Lower lobe of right lung (tissue), 2 donors: ENCODE results near the gene PXK. TPM values are rescaled to one million over a fixed set of nuclear protein-coding genes. Genes with fewer than 3 reads are reported as not detected.
A peak's percentile ranks its signal among the peaks of the same experiment; 100 is the strongest.

Experiments used
- ATAC-seq, 2 donors: fragments of 200-7000 bp; cut with Tn5 transposase; one replicate each; pipeline ENCODE4 v1.9.1; 2020 to 2022; ENCODE audit warnings: mild to moderate bottlenecking in 2 of 2, moderate library complexity in 2 of 2
- DNase-seq: peaks from one replicate; pipeline ENCODE4 v3.0.0-alpha.2; 2020
- H3K27ac ChIP-seq: fragments of 200-600 bp; one replicate; pipeline ENCODE4 v1.8.0; 2022
- H3K27me3 ChIP-seq: fragments of 200-600 bp; one replicate; pipeline ENCODE4 v1.8.0; 2022; ENCODE audit warnings: low read depth
- H3K36me3 ChIP-seq: fragments of 200-600 bp; one replicate; pipeline ENCODE4 v1.8.0; 2022; ENCODE audit warnings: mild to moderate bottlenecking
- H3K4me1 ChIP-seq: fragments of 200-600 bp; one replicate; pipeline ENCODE4 v1.8.0; 2022
- H3K4me3 ChIP-seq: fragments of 200-600 bp; one replicate; pipeline ENCODE4 v1.8.0; 2022; ENCODE audit warnings: mild to moderate bottlenecking
- H3K9me3 ChIP-seq: fragments of 200-600 bp; one replicate; pipeline ENCODE4 v1.8.0; 2022
- intact Hi-C: fragments of 100-400 bp; cut with DNase I; formaldehyde crosslinking; loops from one replicate; pipeline ENCODE4 v1.11.0; 2022
- total RNA-seq: library from RNA; stranded (reverse); fragmentation: NEBNext Ultra II Directional; extraction: Animal tissue kit (Norgen Biotek cat#: 25700); gene quantifications from one replicate; pipeline ENCODE4 v1.2.1, GENCODE V29; 2021
- TF ChIP-seq, protein P1 (sequence below): fragments of 200-600 bp; IDR thresholded peaks from one replicate; pipeline ENCODE4 v1.8.0; 2022; ENCODE audit warnings: antibody characterized with exemption, mild to moderate bottlenecking
- donor health status: DM: no; HTN: yes; CAD: no; lungs with severe emphysema.

PXK gene
- total RNA-seq, 1 donor from 2014 or later, result 23.7 TPM

DNA sequence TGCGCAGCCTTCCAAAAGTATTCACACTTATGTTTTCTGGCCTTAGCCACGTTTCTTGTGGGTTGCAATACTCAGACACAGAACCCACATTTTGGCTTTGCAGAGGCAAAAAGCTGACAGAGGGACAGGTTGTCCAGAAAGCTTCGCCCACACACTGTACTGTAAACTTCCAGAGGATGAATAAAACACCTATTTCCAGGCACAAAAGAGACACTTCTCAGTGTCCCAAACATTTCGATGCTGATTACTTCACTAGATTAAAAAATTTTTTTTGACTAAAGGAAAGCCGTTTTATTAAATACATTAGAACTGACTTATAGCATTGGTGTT is 131.2 kb downstream of the PXK start:
- DNase-seq (no peak), ATAC-seq (no peak)
- Histone ChIP-seq H3K36me3 (no peaks in the 10 kb centered on the region), H3K27me3 (no peaks in the 10 kb centered on the region), H3K4me3 (peak overlapping the region; percentile 39), H3K9me3 (no peaks in the 10 kb centered on the region), H3K27ac (no peak overlapping the region), H3K4me1 (peaks cover 14% of the 10 kb centered on the region)
- intact Hi-C loops, result no loop called here
- TF ChIP-seq, protein P1, sequence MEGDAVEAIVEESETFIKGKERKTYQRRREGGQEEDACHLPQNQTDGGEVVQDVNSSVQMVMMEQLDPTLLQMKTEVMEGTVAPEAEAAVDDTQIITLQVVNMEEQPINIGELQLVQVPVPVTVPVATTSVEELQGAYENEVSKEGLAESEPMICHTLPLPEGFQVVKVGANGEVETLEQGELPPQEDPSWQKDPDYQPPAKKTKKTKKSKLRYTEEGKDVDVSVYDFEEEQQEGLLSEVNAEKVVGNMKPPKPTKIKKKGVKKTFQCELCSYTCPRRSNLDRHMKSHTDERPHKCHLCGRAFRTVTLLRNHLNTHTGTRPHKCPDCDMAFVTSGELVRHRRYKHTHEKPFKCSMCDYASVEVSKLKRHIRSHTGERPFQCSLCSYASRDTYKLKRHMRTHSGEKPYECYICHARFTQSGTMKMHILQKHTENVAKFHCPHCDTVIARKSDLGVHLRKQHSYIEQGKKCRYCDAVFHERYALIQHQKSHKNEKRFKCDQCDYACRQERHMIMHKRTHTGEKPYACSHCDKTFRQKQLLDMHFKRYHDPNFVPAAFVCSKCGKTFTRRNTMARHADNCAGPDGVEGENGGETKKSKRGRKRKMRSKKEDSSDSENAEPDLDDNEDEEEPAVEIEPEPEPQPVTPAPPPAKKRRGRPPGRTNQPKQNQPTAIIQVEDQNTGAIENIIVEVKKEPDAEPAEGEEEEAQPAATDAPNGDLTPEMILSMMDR, result no peak

DNA sequence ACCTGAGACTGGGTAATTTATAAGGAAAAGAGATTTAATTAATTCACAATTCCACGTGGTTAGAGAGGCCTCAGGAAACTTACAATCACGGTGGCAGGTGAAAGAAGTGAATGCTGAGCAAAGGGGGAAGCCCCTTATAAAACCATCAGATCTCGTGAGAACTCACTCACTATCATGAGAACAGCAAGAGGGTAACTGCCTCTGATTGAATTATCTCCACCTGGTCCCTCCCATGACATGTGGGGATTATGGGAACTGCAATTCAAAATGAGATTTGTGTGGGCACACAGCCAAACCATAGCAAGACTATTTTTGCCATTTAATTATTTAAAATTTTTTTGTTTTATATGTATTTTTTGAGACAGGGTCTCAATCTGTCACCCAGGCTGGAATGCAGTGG is 132.2 kb downstream of the PXK start:
- Histone ChIP-seq H3K36me3 (no peaks in the 10 kb centered on the region), H3K4me1 (peaks cover 14% of the 10 kb centered on the region), H3K9me3 (no peaks in the 10 kb centered on the region), H3K27ac (no peak overlapping the region), H3K4me3 (no peak overlapping the region), H3K27me3 (no peaks in the 10 kb centered on the region)
- DNase-seq (no peak), ATAC-seq (no peak)
- intact Hi-C loops, result no loop called here
- TF ChIP-seq, protein P1, result no peak

DNA sequence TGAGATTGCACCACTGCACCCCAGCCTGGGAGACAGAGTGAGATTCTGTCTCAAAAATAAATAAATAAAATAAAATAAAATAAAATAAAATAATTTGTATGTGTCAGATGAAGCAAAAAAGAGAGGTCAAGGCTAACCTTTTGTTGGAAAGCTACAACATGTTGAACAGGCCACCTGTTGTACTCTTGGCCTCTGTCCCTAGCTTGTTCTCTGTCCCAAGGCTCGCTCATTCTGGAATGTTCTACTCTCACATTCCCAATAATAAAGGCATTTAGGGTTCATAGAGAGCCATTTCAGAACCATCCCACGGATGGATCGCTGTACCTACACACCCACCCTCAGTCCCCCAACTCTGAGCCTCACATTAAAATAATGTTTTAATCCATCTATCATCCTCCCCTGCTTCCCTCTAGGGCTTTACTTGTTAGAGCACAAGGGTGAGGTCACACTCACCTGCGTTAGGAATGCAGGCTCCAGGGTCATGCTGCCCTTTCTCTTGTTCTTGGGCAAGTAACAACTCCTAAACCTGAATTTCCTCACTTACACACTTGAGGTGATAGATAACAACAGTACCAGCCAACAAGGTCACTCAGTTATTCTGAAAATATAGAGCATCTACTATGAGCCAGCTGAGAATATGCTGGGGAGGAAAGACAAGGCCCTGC is 134.3 kb downstream of the PXK start:
- no peaks in the 10 kb centered on the region for H3K27me3 ChIP-seq
- TF ChIP-seq, protein P1, result no peak
- no peak overlapping the region for H3K27ac ChIP-seq
- ATAC-seq (no peak), DNase-seq (no peak)
- H3K9me3 ChIP-seq, result no peaks in the 10 kb centered on the region
- H3K4me1 ChIP-seq, result peaks cover 31% of the 10 kb centered on the region
- H3K4me3 ChIP-seq, result no peak overlapping the region
- H3K36me3 ChIP-seq, result no peaks in the 10 kb centered on the region
- intact Hi-C loops, result no loop called here

DNA sequence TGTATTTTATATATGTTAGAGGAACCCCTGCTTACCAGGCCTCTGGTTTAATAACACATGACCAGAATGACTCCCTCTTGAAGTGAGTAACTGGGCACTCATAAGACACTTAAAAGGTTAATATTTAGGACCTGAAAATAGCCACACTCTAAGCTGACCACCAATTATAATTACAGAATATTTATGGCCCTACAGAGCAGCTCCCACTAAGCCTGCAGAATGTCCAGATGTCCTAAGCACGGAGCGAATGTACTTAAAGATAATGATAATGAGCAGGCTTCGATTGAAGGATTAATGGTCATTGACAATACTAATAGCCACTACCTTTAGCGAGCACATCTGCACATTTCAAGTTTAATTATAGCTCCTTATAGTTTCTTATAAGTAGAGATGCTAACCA is 136.4 kb downstream of the PXK start:
- ATAC-seq, result no peak
- H3K4me1 ChIP-seq, result peaks cover 25% of the 10 kb centered on the region
- no peaks in the 10 kb centered on the region for H3K36me3 ChIP-seq
- H3K4me3 ChIP-seq, result no peak overlapping the region
- no peak for DNase-seq
- H3K9me3 ChIP-seq, result no peaks in the 10 kb centered on the region
- no peak overlapping the region for H3K27ac ChIP-seq
- TF ChIP-seq, protein P1, result no peak
- intact Hi-C loops, result no loop called here
- no peaks in the 10 kb centered on the region for H3K27me3 ChIP-seq

DNA sequence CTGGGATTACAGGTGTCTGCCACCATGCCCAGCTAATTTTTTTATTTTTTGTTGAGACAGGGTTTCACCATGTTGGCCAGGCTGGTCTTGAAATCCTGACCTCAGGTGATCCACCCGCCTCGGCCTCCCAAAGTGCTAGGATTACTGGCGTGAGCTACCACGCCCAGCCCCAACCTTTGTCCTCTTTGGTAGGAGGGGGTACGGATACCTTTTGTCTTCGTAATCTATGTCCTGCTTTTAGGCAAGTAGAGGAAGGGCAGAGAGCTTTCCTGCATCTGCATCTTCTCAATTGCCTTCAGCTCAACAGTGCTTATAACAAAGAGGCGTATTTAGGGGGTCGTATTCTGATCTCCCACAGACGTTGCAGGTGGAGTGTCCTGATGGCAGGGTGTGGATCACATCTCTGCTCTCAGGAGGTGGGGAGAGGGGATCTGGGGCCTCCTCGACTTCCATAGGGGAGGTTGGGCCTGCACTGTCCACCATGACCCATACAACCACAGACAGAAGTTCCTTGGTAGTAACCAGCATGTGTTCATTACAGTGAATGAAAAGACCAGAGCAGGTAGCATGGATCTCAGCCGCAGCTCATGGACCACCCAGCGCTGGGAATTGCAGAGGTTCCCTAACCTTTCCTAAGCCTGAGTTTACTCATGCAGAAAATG is 137.8 kb downstream of the PXK start:
- intact Hi-C loops, result no loop called here
- ATAC-seq, result no peak
- peak overlapping the region; percentile 39 for H3K27ac ChIP-seq

More for the DNA sequence above, 137.8 kb downstream of the PXK start:
- H3K4me3 ChIP-seq, result no peak overlapping the region
- peaks cover 37% of the 10 kb centered on the region for H3K4me1 ChIP-seq
- no peaks in the 10 kb centered on the region for H3K36me3 ChIP-seq
- TF ChIP-seq, protein P1, result no peak
- no peaks in the 10 kb centered on the region for H3K9me3 ChIP-seq
- H3K27me3 ChIP-seq, result no peaks in the 10 kb centered on the region
- DNase-seq, result no peak
